Right lobe of liver (tissue), 6 donors: Measurements from ENCODE around the gene PTGS1. TPM values are rescaled to one million over a fixed set of nuclear protein-coding genes. Genes with fewer than 3 reads are reported as not detected.

Experiments used
- ATAC-seq, 4 donors: fragments of 200-7000 bp; cut with Tn5 transposase; one replicate each; pipeline ENCODE4 v1.9.1; 2020; ENCODE audit warnings: mild to moderate bottlenecking in 4 of 4, moderate library complexity in 4 of 4
- DNase-seq, 3 donors: peaks; one replicate each; pipeline ENCODE4 v3.0.0-alpha.2; 2020
- H3K27ac ChIP-seq, 3 donors: fragments of 200-600 bp; one replicate each; pipeline ENCODE4 v1.8.0; 2022
- H3K27me3 ChIP-seq, 2 donors: fragments of 200-600 bp; one replicate each; pipeline ENCODE4 v1.8.0; 2022
- H3K36me3 ChIP-seq, 4 donors: fragments of 200-600 bp; sonication (generic) in 1 of 4; one replicate each; pipeline versions ENCODE4 v1.5.1 to v1.8.0; 2017 to 2022; ENCODE audit warnings: control low read depth in 1 of 4
- H3K4me1 ChIP-seq, 4 donors: fragments of 200-600 bp; sonication (generic) in 1 of 4; one replicate each; pipeline versions ENCODE4 v1.5.1 to v1.8.0; 2017 to 2022; ENCODE audit warnings: control low read depth in 1 of 4
- H3K4me3 ChIP-seq, 3 donors: fragments of 200-600 bp; one replicate each; pipeline ENCODE4 v1.8.0; 2022
- H3K9me3 ChIP-seq, 4 donors: fragments of 200-600 bp; sonication (generic) in 1 of 4; one replicate each; pipeline versions ENCODE4 v1.5.1 to v1.8.0; 2017 to 2022; ENCODE audit warnings: control low read depth in 1 of 4
- POLR2A ChIP-seq: fragments of 450-650 bp; IDR thresholded peaks from one replicate; pipeline ENCODE4 v1.6.1; 2017; ENCODE audit warnings: antibody characterized with exemption, mild to moderate bottlenecking
- WGBS: methylation state at CpG from one replicate; pipeline ENCODE4 v1.1.6; 2018; ENCODE audit warnings: low coverage, low lambda C conversion rate; ENCODE audit not compliant: insufficient coverage; ENCODE audit errors: missing lambda C conversion rate; 5-methylcytosine and 5-hydroxymethylcytosine counted together
- intact Hi-C, 2 donors: fragments of 100-400 bp; cut with DNase I; formaldehyde crosslinking; loops; one replicate each; pipeline versions ENCODE4 v1.11.2 to v1.14.1; 2022
- total RNA-seq, 6 experiments: library from RNA; depleted of rRNA in 2 of 6; stranded (reverse); fragments of >200 nt in 2 of 6; fragmentation: NEBNext Ultra II Directional in 3 of 6; extraction: Animal tissue kit (Norgen Biotek cat#: 25700) in 3 of 6; gene quantifications; one replicate each; pipeline versions ENCODE4 v1.1.0 to v1.2.4, GENCODE V29; 2016 to 2023
- TF ChIP-seq, protein P1 (sequence below), 4 donors: fragments of 200-600 bp in 3 of 4; fragments of 450-650 bp in 1 of 4; IDR thresholded peaks; one replicate each; pipeline versions ENCODE4 v1.5.1 to v1.8.0; 2016 to 2022; ENCODE audit warnings: antibody characterized with exemption in 4 of 4, mild to moderate bottlenecking in 2 of 4
- donor health status: DM: no; HTN: yes; CAD: no.
- donor health status: DM: no; HTN: no; CAD: no.
- donor health status: DM: no; HTN: no; CAD: no.
- donor health status: DM: no; HTN: yes; CAD: no.
- donor health status: DM: no; HTN: yes; CAD: no.

Gene PTGS1
- total RNA-seq, 6 experiments from 2014 or later, result 1.7 to 3.6 (median 2.4) TPM

- H3K4me1 ChIP-seq, result peaks cover 0 to 5% (median 3%) of the 10 kb centered on the region in 4 donors
- no peaks in the 10 kb centered on the region for H3K9me3 ChIP-seq
- intact Hi-C loops, result loop anchor here in 1 of 2 donors (10.0 kb wide), 1 partner anchor 78 kb away; the partner anchor contains the start of genes MRRF and RBM18
- ATAC-seq (no peak), DNase-seq (no peak)
- H3K36me3 ChIP-seq, result no peaks in the 10 kb centered on the region
- WGBS, result 78% methylated on average over 10 of the region's 15 CpGs
- TF ChIP-seq, protein P1, sequence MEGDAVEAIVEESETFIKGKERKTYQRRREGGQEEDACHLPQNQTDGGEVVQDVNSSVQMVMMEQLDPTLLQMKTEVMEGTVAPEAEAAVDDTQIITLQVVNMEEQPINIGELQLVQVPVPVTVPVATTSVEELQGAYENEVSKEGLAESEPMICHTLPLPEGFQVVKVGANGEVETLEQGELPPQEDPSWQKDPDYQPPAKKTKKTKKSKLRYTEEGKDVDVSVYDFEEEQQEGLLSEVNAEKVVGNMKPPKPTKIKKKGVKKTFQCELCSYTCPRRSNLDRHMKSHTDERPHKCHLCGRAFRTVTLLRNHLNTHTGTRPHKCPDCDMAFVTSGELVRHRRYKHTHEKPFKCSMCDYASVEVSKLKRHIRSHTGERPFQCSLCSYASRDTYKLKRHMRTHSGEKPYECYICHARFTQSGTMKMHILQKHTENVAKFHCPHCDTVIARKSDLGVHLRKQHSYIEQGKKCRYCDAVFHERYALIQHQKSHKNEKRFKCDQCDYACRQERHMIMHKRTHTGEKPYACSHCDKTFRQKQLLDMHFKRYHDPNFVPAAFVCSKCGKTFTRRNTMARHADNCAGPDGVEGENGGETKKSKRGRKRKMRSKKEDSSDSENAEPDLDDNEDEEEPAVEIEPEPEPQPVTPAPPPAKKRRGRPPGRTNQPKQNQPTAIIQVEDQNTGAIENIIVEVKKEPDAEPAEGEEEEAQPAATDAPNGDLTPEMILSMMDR (IDR thresholded peaks at IDR 0.05), result no peak
- TF ChIP-seq POLR2A, result no peak
- no peak overlapping the region for H3K27ac ChIP-seq
- H3K4me3 ChIP-seq, result no peak overlapping the region
- no peaks in the 10 kb centered on the region for H3K27me3 ChIP-seq
Measured at GRCh38 chr9:122342323-122343050, 28.3 kb upstream of the PTGS1 start.

GRCh38 chr9:122346478-122347347 lies 24.1 kb upstream of the PTGS1 start:
- H3K9me3 ChIP-seq, result no peaks in the 10 kb centered on the region
- intact Hi-C loops, result loop anchor here in 1 of 2 donors (5.0 to 10.0 kb wide), 2 partner anchors 82 to 219 kb away; partner anchors contain the start of genes MRRF and RBM18
- peak overlapping the region; percentile 46 to 59 (median 50) for H3K4me3 ChIP-seq
- peak; percentile 66 to 71 (median 67) for DNase-seq
- H3K36me3 ChIP-seq, result no peaks in the 10 kb centered on the region
- peaks cover 0 to 7% (median 4%) of the 10 kb centered on the region in 4 donors for H3K4me1 ChIP-seq
- peak overlapping the region in 1 of 3 donors; percentile 0 for H3K27ac ChIP-seq
- ATAC-seq, result peak; percentile 71 to 75 (median 74)
- no peak for TF ChIP-seq POLR2A
- TF ChIP-seq, protein P1 (IDR thresholded peaks at IDR 0.05), result no peak
- no peaks in the 10 kb centered on the region for H3K27me3 ChIP-seq
- WGBS, result 32% methylated on average over 9 of the region's 90 CpGs

- H3K9me3 ChIP-seq, result no peaks in the 10 kb centered on the region
- WGBS, result 31% methylated on average over 11 of the region's 16 CpGs
- no peak for TF ChIP-seq POLR2A
- TF ChIP-seq, protein P1 (IDR thresholded peaks at IDR 0.05), result no peak
- no peaks in the 10 kb centered on the region for H3K36me3 ChIP-seq
- no peaks in the 10 kb centered on the region for H3K27me3 ChIP-seq
- H3K4me1 ChIP-seq, result peaks cover 0 to 7% (median 4%) of the 10 kb centered on the region in 4 donors
- DNase-seq (no peak), ATAC-seq (peak in 3 of 4 donors; percentile 1 to 20 (median 16))
- H3K4me3 ChIP-seq, result peak overlapping the region; percentile 46 to 59 (median 50)
- H3K27ac ChIP-seq, result peak overlapping the region in 1 of 3 donors; percentile 0
- intact Hi-C loops, result loop anchor here in 1 of 2 donors (5.0 to 10.0 kb wide), 2 partner anchors 83 to 220 kb away; partner anchors contain the start of genes MRRF and RBM18
Measured at GRCh38 chr9:122347348-122348287, 23.2 kb upstream of the PTGS1 start.
